Loucy (cell line): Measurements from ENCODE around the gene IL2RG.

ENCODE experiments used
- EZH2phosphoT487 ChIP-seq: fragments of 200-600 bp; IDR thresholded peaks from 2 replicates; pipeline ENCODE4 v1.6.1; 2018; ENCODE audit warnings: antibody characterized with exemption, mild to moderate bottlenecking, moderate library complexity, borderline replicate concordance
- TF ChIP-seq, protein P1 (sequence below): fragments of 200-600 bp; sonication (generic); conservative IDR thresholded peaks from 2 replicates; pipeline ENCODE4 v1.5.1; 2014; ENCODE audit warnings: mild to moderate bottlenecking, antibody characterized with exemption, low read length

DNA sequence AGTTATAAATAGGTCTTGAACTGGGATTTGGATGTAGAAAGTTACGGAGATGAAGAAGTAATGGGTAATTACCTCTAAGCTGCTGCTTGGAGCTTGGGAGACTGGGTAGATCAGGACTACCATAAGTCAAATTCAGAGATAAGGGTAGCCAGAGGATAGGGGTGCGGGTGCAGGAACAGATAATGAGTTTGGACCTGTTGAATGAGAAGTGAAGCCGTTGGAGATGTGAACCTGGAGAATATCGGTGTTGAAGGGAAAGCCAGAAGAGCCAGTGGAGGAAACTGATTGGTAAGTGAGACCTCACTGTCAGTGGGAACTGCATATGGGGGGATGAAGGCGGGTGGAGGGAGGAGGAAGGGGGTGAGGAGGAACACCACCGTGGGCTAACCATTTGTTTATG lies 16.3 kb downstream of the IL2RG start:
- TF ChIP-seq, protein P1, sequence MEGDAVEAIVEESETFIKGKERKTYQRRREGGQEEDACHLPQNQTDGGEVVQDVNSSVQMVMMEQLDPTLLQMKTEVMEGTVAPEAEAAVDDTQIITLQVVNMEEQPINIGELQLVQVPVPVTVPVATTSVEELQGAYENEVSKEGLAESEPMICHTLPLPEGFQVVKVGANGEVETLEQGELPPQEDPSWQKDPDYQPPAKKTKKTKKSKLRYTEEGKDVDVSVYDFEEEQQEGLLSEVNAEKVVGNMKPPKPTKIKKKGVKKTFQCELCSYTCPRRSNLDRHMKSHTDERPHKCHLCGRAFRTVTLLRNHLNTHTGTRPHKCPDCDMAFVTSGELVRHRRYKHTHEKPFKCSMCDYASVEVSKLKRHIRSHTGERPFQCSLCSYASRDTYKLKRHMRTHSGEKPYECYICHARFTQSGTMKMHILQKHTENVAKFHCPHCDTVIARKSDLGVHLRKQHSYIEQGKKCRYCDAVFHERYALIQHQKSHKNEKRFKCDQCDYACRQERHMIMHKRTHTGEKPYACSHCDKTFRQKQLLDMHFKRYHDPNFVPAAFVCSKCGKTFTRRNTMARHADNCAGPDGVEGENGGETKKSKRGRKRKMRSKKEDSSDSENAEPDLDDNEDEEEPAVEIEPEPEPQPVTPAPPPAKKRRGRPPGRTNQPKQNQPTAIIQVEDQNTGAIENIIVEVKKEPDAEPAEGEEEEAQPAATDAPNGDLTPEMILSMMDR = no peak
- no peak for TF ChIP-seq EZH2phosphoT487
